HG03039 (cell line): ENCODE measurements around the gene CYP4F22.
"Not testable (repeated sequence)": the region's sequence is repeated elsewhere in the genome, so short reads cannot be mapped to it uniquely, and the experiment has no call there.

Source experiments
- ATAC-seq: cut with Tn5 transposase; IDR thresholded peaks from one replicate; pipeline ENCODE4 v1.9.1; 2021; ENCODE audit warnings: mild to moderate bottlenecking, moderate library complexity; ENCODE audit not compliant: unreplicated experiment

Gene CYP4F22

GRCh38 chr19:15488489-15489226 is 19.7 kb upstream of the CYP4F22 start:
- no peak for ATAC-seq

GRCh38 chr19:15495151-15495550 is 13.2 kb upstream of the CYP4F22 start:
- ATAC-seq: no peak

- no peak for ATAC-seq
Measured at GRCh38 chr19:15498156-15498858, 10.0 kb upstream of the CYP4F22 start.

GRCh38 chr19:15498910-15499309 is 9.4 kb upstream of the CYP4F22 start:
- no peak for ATAC-seq

- ATAC-seq: no peak
Measured at GRCh38 chr19:15501596-15501995, 6.7 kb upstream of the CYP4F22 start.

- no peak for ATAC-seq
Measured at GRCh38 chr19:15502264-15502663, 6.1 kb upstream of the CYP4F22 start.

- no peak for ATAC-seq
Measured at GRCh38 chr19:15506074-15506571, 2.2 kb upstream of the CYP4F22 start.

GRCh38 chr19:15507068-15508034 is 974 bp upstream of the CYP4F22 start:
- ATAC-seq: no peak

- no peak for ATAC-seq
Measured at GRCh38 chr19:15511671-15512424, 3.5 kb downstream of the CYP4F22 start.

- not testable (repeated sequence) for ATAC-seq
Measured at GRCh38 chr19:15515227-15515625, 6.9 kb downstream of the CYP4F22 start.

- no peak for ATAC-seq
Measured at GRCh38 chr19:15516363-15516762, 8.0 kb downstream of the CYP4F22 start.

GRCh38 chr19:15517778-15518177 is 9.5 kb downstream of the CYP4F22 start:
- no peak for ATAC-seq

- ATAC-seq: no peak
Measured at GRCh38 chr19:15519433-15519976, 11.2 kb downstream of the CYP4F22 start.

- ATAC-seq: no peak
Measured at GRCh38 chr19:15524781-15525180, 16.5 kb downstream of the CYP4F22 start.

GRCh38 chr19:15525291-15525690 is 17.0 kb downstream of the CYP4F22 start:
- ATAC-seq: no peak

- no peak for ATAC-seq
Measured at GRCh38 chr19:15526408-15526807, 18.1 kb downstream of the CYP4F22 start.

GRCh38 chr19:15527705-15528104 is 19.4 kb downstream of the CYP4F22 start:
- ATAC-seq: no peak

- ATAC-seq: no peak
Measured at GRCh38 chr19:15529774-15530372, 21.5 kb downstream of the CYP4F22 start.

GRCh38 chr19:15532779-15533521 is 24.6 kb downstream of the CYP4F22 start:
- no peak for ATAC-seq
